Measurements from ENCODE around the gene CACFD1.

DNA sequence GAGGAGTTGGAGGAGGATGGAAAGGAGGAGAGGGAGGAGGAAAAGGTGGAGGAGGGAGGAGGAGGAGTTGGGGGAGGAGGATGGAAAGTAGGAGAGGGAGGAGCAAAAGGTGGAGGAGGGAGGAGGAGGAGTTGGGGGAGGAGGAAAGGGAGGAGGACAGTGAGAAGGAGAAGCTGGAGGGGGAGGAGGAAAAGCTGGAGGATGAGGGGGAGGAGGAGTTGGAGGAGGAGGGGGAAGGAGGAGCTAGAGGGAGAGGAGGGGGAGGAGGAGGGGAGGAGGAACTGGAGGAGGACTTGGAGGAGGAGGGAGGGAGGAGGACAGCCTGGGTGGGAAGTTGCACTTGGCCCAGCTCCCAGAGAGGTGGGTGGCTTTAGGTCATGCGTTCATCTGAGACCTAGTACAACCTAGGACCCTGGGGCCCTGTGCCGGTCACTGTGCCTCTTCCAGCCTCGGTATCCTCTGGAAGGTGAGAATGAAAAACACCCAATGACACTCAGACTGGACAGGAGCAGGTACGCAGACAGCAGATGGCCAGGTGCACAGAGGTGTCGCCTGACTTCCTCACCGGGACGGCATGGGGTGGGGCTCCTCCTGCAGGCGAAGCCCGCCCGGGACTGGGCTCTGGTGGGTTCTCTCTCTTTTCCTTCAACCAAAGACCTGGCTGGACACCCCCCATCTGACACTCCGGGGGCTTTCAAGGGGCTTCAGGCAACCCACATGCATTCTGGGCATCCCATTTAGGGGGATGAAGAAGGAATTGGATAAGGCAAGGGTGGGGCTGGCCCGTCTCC lies 31.3 kb downstream of the CACFD1 start:
- TF ChIP-seq, protein P1, sequence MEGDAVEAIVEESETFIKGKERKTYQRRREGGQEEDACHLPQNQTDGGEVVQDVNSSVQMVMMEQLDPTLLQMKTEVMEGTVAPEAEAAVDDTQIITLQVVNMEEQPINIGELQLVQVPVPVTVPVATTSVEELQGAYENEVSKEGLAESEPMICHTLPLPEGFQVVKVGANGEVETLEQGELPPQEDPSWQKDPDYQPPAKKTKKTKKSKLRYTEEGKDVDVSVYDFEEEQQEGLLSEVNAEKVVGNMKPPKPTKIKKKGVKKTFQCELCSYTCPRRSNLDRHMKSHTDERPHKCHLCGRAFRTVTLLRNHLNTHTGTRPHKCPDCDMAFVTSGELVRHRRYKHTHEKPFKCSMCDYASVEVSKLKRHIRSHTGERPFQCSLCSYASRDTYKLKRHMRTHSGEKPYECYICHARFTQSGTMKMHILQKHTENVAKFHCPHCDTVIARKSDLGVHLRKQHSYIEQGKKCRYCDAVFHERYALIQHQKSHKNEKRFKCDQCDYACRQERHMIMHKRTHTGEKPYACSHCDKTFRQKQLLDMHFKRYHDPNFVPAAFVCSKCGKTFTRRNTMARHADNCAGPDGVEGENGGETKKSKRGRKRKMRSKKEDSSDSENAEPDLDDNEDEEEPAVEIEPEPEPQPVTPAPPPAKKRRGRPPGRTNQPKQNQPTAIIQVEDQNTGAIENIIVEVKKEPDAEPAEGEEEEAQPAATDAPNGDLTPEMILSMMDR (IDR thresholded peaks at IDR 0.05): no peak
- TF ChIP-seq POLR2A (IDR thresholded peaks at IDR 0.05): no peak

Data from body of pancreas (tissue), 4 donors.